Activated CD4-positive, alpha-beta T cell treated with anti-CD3 and anti-CD28 coated beads for 24 hours (primary cell): Measurements from ENCODE around the gene SPAG16.

Source experiments
- DNase-seq, 2 donors: peaks; one replicate each; pipeline ENCODE4 v3.0.0-alpha.2; 2020; ENCODE audit warnings: low read depth in 2 of 2

Gene SPAG16

DNA sequence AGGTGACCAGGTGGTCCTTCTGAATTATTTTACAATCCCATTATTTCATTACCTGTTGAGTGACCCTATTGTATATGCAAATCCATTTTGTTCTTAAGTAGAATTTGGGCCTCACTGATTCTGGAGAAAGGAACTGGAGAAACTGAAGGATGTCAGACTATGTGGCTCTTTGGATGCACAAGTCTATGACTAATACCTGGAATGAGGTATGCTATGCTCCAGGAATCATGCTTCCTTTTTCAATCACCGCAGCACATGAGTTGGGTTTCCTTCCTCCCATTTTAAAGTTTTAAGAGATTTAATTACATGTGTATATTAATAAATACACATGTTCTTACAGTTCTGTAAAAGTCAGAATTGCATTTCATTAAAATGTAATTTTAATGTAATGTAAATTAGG, 872.7 kb downstream of the SPAG16 start:
- DNase-seq, result no peak

DNA sequence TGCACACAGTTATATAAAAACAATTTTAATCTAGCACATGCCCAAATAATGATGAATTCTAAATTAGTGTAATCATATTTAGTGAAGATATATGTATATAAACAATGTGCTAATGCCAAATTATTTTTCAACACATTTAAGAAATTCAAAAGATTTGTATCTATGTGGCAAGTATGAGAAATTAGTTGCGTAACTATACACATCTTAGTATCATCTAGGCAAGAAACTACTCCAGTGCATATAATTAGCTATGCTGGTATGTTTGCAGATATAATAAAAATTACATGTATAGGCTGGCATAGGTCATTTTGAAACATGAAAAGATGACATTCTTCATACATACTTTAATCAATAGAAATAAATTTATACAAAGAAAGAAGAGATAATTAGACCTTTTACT, 874.6 kb downstream of the SPAG16 start:
- DNase-seq, result no peak

DNA sequence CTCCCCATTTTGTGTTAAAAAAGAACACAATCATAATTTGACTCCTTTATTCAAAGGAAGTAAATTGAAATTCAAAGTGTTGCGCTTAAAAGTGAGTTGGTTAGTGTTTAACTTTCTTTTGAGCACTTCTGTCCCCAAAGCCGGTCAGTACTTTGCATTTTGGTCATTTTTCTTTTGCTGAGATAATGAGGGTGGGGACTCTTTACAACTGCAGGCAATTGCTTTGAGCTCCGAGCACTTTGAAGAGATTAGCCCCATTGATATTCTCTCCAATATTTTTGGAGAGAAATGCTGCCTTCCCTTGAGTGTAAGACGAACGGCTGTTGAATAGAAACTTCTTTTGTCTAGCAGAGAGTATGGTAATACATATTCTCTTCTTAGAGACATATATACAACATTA, 885.0 kb downstream of the SPAG16 start:
- DNase-seq, result no peak

DNA sequence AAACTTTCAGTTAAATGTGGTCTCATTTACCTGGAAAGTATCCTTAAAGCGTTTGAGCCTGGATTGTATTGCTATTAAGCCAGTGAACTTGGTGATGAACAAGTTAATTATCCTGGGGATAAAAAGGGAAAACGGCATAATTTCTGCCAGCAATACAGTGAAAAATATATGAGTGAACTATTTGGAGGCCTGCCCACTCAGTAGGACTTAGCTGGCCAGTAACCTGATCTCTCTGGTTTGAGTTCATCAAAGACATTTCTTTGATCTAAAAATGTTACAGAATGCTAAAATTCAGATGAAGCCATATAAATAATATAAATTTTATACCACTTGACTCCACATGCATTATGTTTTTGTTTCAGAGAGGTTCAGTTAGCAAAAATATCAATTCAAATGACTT, 885.5 kb downstream of the SPAG16 start:
- DNase-seq, result no peak

DNA sequence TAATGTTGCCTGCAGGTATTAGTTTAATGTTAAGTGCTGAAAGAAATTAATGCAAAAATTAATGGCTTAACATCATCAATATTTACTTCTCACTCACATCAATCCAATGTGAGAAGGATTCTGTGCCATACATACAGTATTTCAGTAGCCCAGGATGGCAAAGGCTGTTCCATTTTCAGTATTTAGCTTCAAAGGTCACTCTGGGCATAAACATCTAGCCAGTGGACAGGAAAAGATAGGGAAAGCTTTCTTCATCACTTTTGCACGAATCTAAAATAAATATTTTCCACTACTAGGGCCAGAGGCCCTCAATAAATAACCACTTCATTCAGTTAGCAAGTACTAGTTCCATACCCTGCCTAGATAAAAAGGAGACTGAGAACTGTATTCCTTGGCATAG, 890.3 kb downstream of the SPAG16 start:
- DNase-seq, result no peak

DNA sequence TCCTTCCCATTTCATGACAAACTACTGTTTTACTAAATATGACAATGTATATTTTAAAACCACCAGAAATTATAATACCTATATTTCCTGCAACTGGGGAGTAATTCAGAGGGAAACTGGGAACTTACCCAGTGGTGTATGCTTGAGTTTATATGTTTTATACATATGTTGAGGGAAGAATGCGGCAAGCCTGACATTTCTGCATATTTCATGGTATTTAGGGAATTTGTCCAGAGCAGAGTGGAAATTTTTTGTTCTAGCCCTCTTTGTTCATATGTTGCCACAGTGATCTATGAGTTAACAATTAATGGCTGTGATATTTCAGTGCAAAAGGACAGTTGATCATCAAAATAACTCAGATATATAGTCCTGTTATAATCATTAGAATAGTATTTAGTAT, 895.8 kb downstream of the SPAG16 start:
- DNase-seq, result no peak

DNA sequence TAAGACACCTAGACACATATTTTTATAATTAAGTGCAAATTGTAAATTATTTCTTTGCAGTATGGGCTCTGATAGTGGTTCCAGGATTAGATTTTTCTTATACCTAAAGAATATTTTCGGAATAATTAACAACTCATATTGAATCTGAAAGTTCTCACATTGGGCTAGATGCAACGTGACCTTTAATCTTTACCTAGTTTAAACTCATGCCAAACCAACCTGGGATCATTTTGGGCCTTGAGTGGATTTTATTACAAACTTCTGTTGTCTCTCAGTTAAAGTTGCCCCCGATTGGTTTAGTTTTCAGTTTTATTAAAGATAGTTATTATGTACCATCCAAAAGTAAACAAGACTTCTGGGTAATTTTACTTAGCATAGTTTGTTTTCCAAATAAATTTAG, 896.4 kb downstream of the SPAG16 start:
- DNase-seq, result no peak

DNA sequence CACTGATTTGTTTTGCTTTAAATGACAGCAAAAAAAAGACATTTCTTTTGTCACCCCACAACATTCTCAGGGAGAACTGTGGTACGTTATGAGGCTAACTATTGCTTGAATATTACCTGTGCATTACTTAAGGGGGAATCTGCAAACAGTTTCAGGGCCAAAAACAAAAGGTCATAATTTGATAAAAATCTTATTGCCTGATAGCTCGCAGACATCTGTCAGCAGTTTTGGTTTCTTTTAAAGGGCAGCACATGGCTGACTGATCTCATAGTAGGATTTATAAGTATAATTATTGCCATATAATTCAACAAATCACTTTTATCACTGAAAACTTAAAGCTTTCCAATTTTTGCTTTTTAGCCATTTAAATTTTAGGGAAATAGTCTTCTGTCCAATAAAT, 900.2 kb downstream of the SPAG16 start:
- DNase-seq, result no peak

DNA sequence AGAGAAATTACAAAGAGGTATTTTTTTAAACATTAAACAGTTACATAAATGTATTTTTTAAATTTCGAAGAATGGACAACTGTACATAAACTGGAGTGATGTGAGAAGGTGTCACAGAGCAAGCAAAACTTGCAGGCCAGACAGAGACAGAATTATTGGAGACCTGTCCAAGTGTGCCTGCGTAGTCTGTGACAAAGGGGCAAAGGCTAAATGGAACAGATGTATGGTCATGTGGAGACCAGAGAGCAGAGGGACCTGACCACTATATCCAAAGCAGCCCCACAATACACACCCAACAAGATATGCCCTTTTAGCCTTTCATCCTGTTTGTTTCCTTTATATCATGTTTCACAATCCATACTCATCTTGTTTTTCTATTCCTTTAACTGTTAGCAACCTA, 901.3 kb downstream of the SPAG16 start:
- DNase-seq, result no peak

DNA sequence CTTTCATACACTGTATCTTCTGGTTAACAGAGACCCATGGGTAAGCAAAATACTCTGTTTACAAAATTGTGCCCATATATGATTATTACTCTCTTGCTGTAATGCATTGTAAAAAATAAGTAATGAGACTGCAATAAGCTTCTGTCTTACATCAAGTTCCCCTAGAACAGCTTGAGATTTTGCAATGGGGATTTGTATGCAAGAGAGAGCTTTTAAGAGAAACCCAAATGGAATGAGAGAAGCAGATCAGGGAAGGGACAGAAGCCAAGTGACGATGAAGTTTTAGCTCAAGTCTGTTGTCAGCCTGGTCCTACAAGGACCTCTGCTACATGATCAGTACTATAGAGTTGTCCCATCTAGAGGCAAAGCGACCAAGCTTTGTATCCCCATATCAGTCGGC, 908.4 kb downstream of the SPAG16 start:
- no peak for DNase-seq

DNA sequence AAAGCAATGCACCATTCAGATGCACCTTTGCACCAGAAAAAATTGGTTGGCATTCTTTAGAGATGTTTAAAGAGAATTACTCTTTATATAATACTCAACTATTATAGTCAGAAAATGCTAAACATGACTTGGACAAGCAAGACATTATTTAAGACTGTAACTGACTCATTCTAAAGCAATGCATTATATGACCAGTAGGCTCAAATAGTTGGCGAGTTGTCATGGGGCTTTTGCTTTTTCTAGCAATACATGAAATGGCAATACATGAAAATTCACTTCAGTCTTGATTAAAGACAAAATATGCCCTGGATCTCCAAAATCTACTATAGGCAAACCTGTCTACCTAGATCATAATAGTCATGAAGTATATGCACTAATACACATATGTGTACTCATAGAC, 909.7 kb downstream of the SPAG16 start:
- no peak for DNase-seq

DNA sequence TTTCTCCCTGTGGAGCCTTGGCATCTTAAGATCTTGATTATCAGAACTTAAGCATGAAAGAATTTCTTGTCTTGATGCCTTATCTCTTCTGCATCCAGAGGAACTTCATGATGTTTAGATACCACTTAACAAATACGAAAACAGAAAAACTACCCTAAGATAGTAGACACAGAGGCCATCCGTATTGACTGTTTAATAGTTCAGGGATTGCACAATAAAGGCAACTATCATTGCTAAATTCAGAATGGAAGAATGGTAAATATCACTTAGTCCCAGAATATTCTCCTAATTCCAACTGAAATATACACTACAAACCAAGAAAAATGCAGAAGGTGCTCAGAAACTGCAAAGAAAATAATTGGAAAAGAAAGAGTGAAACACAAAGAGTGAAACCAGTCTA, 912.0 kb downstream of the SPAG16 start:
- DNase-seq, result no peak

DNA sequence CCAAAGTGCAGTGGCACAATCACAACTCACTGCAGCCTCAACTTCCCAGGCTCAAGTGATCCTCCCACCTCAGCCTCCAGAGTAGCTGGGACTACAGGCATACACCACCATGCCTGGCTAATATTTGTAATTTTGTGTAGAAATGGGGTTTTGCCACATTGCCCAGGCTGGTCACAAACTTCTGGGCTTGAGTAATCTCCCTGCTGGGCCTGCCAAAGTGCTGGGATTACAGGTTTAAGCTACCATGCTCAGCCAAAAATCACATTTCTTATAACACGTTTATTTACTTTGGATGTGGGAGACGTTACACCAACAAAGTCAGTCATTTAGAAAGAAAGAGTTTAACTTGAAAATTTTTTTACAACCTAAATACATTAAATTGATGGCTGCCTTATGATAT, 917.6 kb downstream of the SPAG16 start:
- DNase-seq, result no peak

DNA sequence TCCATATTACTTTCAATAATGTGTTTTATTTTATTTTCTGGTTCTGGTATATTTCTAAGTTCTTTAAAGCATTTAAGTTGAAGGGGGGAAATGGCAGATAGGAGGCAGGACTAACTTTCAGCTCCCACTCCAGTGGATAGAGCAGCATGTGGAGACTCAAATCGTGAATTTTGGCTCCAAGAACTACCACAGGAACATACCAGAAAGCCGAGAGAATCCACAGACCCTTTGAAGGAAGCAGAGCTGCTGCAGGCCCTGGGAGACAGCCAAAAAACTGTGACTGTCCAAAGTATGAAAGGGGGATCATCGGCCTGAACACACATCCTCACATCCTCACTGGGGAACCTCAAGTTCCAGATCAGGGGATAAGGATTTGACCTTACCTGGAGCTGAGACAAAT, 919.0 kb downstream of the SPAG16 start:
- DNase-seq, result no peak

DNA sequence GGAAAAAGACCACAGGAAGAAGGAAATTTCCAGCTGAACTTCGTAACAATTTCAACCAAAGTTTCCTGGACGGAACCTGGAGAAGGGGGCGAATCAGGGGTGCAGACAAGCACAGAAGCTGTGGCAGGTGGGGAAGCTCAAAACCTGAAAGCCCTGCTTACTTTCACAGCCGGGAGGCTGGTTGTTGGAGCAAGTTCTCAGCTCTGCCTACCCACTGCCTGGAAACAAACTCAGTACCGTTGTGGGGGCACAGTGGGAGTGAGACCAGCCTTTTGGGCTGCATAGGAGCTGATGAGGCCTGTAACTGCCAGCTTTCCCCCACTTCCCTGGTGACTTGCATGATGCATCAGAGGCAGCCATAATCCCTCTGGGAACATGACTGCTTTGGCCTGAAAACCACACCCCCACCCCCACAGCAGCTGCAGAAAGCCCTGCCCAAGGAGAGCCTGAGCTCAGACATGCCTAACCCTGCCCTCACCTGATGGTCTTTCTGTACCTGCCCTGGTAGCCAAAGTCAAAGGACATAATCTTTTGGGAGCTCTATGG, 919.6 kb downstream of the SPAG16 start:
- no peak for DNase-seq

DNA sequence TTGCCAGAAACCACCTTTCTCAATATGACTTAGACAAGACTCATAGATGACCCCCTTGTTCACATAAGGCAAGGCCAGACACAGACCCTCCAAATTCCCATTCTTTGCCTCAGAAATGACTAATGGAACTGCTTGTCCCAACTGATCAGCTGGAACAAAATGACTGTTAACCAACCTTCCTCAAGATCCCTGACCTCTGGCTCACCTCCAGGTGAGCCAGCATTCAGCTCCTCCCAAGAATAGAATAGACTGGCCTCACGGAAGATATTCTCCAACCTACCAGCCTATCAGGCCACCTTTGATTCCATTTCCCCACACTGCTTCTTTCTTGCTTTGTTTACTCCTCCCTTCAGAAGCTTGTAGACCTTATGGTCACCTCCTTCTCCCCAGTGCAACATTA, 930.8 kb downstream of the SPAG16 start:
- DNase-seq, result no peak

DNA sequence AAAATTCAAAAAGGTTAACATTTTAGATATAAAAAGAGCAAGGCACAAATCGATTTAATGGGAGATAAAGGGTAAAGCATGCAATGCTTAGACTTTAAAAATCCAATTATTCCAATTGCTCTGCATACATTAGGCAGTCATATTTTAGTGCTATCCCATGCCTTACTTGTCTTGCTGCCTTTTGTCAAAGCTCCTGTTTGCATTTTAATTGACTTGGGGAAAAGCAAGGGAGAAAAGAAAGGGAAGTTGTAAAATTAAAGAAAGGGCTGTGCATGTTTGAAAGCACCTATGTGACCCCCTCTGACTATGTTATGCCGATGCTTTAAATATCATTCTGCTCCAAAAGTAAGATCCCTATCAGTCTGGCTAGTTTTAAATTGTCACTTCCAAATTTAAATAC, 932.9 kb downstream of the SPAG16 start:
- DNase-seq, result no peak

DNA sequence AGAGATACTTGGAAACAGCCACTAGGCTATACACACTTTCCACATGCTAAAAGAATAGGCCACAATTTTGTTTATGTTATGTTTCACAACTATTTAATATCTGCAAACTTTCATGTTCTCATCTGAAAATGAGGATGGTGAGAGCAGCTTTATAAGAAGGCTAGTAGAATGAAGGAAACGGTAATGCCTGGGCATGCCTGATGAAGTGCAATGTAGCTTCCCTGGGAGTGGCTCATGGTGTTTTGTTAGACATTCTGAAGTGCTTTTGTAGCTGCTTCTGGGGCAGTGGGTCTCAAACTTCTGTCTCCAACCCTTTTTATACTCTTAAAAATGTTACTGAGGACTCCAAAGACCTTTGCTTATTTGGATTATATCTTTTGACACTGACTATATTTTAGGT, 933.3 kb downstream of the SPAG16 start:
- DNase-seq, result no peak

DNA sequence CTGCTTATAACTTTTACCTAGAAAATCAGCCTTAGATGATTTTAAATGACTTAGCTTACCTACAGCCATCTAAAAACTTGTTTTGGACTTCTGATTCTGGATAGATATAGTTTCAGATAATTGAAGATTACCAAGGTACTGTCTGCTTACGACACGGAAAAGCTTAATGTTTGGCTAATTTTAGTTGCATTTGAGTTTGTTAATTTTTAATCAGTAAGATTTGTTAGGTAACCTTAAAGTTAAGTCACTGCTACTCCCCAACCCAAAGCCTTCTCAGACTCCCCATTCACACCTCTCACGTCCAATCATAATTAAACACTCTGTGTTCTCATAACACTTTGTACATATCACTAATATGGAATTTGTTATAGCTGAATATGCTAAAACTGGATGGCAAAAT, 936.0 kb downstream of the SPAG16 start:
- no peak for DNase-seq

DNA sequence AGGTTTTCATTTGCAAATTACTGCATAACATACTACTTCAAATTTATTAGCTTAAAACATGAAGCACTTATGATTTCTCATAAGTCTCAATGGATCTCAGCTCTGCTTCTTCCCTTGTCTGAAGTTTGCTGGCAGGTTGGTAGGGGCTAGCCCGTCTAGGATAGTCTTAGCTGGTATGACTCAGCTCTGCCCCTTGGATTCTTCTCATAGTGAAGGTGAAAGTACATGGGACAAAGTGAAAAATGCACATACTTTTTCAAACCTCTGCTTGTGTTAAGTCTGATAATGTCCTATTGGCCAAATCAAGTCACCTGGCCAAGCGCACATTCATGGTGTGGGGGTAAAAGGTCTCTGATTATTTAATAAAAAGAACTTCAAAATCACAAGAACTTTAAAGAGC, 941.8 kb downstream of the SPAG16 start:
- no peak for DNase-seq

DNA sequence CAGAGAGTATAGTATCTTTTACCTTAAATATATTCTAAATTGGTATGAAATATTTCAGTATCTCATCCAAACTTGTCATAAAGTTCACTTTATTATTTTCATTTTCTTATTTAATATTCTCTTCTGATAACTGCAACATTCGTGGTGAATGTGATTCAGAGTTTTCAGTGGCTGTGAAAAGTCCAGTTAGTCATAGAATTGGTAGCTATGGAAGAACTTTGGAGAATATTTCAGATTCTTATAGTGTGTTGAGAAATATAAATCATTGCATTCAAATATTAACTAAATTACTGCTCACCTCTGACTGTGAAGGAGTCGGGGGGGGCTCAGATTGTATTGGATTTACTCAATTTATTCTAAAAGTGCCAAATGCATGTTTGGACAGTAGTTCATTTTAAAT, 948.0 kb downstream of the SPAG16 start:
- DNase-seq, result no peak

DNA sequence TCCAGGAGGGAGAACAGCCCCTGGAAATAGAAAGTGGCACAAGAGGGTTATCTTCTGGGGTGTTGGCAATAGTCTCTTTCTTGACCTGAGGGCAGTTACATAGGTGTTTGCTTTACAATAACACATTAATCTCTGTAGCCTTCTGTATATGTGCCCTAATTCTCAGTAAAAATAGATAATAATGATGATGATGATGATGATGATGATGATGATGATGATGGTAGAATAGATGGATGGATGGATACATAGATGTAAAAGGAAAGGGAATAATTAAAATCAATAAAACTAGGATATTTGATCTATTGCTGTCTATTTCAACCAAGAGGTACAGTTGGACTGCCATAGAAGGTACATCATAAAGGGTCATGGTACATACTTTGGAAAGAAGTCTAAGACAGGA, 948.9 kb downstream of the SPAG16 start:
- no peak for DNase-seq

DNA sequence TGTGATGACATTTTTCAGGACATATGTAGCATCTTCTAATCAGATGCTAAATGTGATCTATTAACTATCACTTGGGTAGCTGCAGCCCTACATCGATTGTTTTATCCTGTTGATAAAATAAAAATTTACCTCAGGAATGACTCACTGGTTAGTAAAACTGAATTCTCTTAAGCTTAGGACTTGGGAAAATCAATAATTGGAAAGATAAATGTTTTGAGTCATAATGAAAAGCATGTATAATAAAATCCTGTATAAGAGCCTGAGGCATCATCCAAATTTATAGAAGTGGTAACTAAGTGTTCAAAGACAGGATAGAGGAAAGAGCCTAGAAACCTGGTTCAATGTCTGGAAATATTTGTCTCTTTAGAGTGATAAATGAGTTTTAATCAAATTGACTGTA, 958.5 kb downstream of the SPAG16 start:
- no peak for DNase-seq

DNA sequence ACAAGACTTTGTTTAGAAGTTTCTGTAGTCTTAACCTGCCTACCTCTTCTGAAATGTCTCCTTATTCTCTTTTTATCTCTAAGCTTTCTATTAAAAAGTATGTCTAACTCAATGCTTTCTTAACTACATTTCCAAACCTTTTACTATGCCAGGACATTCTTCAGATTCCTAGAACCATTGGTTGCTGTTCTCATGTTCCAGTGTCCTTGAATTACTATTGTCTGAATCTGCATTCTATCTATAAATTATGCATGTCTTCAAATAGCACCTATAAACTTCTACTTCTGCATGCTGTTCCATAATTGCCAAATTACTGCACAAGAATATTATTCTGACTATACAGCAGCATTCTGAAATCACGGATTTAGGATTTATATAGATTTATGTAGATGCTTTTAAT, 960.6 kb downstream of the SPAG16 start:
- DNase-seq, result no peak

DNA sequence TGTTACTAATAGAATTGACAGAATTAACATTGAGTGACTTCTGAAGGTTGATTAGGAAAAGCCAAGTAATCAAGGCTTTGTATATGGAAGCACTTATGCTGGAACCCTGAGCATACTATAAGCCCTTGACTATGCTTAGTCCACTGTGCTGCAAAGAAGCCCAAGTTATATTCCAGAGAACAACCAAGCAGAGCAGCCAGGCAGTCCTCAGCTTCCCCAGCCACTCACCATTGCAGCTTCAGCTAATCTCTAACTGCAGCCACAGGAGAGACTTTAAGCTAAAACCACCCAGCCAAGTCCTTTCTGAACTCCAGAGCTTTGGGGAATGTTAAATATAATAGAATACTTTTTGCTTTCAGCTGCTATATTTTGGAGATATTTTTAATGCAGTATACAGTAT, 962.2 kb downstream of the SPAG16 start:
- DNase-seq, result no peak
